Stimulated activated naive B cell treated with anti-CD40 and anti-IgM and Interleukin-4, amounts not matched to agents 10 μg/mL and 1 μg/mL and 100 μg/mL, for 72 hours (primary cell): ENCODE data around the gene PSTPIP2.
"Not testable (repeated sequence)": the region's sequence is repeated elsewhere in the genome, so short reads cannot be mapped to it uniquely, and the experiment has no call there.

Experiments
- ATAC-seq, 2 donors: fragments of 150-1000 bp; cut with Tn5 transposase; replicated peaks; 2 replicates each; pipeline ENCODE4 v1.10.0; 2021; ENCODE audit warnings: moderate library complexity in 1 of 2
- DNase-seq: peaks from one replicate; pipeline ENCODE4 v3.0.0; 2021
- H3K27ac Mint-ChIP-seq: one replicate; pipeline ENCODE4 v1.8.0; 2022; ENCODE audit warnings: mild to moderate bottlenecking, mixed read lengths
- H3K27me3 Mint-ChIP-seq, 2 donors: one replicate each; pipeline ENCODE4 v1.8.0; 2022; ENCODE audit warnings: mixed read lengths in 2 of 2
- H3K36me3 Mint-ChIP-seq, 2 donors: one replicate each; pipeline ENCODE4 v1.8.0; 2022; ENCODE audit warnings: mixed read lengths in 2 of 2, mild to moderate bottlenecking in 1 of 2
- H3K4me1 Mint-ChIP-seq, 2 donors: one replicate each; pipeline ENCODE4 v1.8.0; 2022; ENCODE audit warnings: mixed read lengths in 2 of 2, mild to moderate bottlenecking in 1 of 2
- H3K4me3 Mint-ChIP-seq, 2 donors: one replicate each; pipeline ENCODE4 v1.8.0; 2022; ENCODE audit warnings: mild to moderate bottlenecking in 2 of 2, mixed read lengths in 2 of 2, moderate library complexity in 1 of 2
- H3K9me3 Mint-ChIP-seq, 2 donors: one replicate each; pipeline ENCODE4 v1.8.0; 2022; ENCODE audit warnings: mixed read lengths in 2 of 2, mild to moderate bottlenecking in 1 of 2

Gene PSTPIP2

GRCh38 chr18:46055838-46056230, 16.2 kb downstream of the PSTPIP2 start:
- peaks cover 8 to 21% of the 10 kb centered on the region in 2 donors for H3K4me1 Mint-ChIP-seq
- H3K27ac Mint-ChIP-seq: no peak overlapping the region
- DNase-seq (no peak), ATAC-seq (no peak)
- H3K4me3 Mint-ChIP-seq: no peak overlapping the region
- H3K9me3 Mint-ChIP-seq: no peaks in the 10 kb centered on the region
- no peaks in the 10 kb centered on the region for H3K36me3 Mint-ChIP-seq
- no peaks in the 10 kb centered on the region for H3K27me3 Mint-ChIP-seq

GRCh38 chr18:46054956-46055837, 16.9 kb downstream of the PSTPIP2 start:
- ATAC-seq: peak in 1 of 2 donors; percentile 39
- no peak overlapping the region for H3K27ac Mint-ChIP-seq
- DNase-seq: no peak
- H3K4me1 Mint-ChIP-seq: peaks cover 8 to 21% of the 10 kb centered on the region in 2 donors
- no peak overlapping the region for H3K4me3 Mint-ChIP-seq
- no peaks in the 10 kb centered on the region for H3K9me3 Mint-ChIP-seq
- H3K36me3 Mint-ChIP-seq: no peaks in the 10 kb centered on the region
- H3K27me3 Mint-ChIP-seq: no peaks in the 10 kb centered on the region

GRCh38 chr18:46053368-46054095, 18.5 kb downstream of the PSTPIP2 start:
- no peak overlapping the region for H3K4me3 Mint-ChIP-seq
- no peaks in the 10 kb centered on the region for H3K9me3 Mint-ChIP-seq
- DNase-seq (no peak), ATAC-seq (no peak)
- H3K4me1 Mint-ChIP-seq: peaks cover 8 to 21% of the 10 kb centered on the region in 2 donors
- no peaks in the 10 kb centered on the region for H3K36me3 Mint-ChIP-seq
- no peak overlapping the region for H3K27ac Mint-ChIP-seq
- H3K27me3 Mint-ChIP-seq: no peaks in the 10 kb centered on the region

- Mint-ChIP-seq H3K27ac (no peak overlapping the region), H3K4me3 (no peak overlapping the region), H3K4me1 (peaks cover 8 to 21% of the 10 kb centered on the region in 2 donors), H3K36me3 (no peaks in the 10 kb centered on the region), H3K9me3 (no peaks in the 10 kb centered on the region), H3K27me3 (no peaks in the 10 kb centered on the region)
- DNase-seq: no peak
- no peak for ATAC-seq
Observed at GRCh38 chr18:46051731-46052461, 20.2 kb downstream of the PSTPIP2 start.

GRCh38 chr18:46050268-46050667, 21.8 kb downstream of the PSTPIP2 start:
- Mint-ChIP-seq H3K9me3 (peaks cover 0 to under 1% of the 10 kb centered on the region in 2 donors), H3K27me3 (no peaks in the 10 kb centered on the region)

GRCh38 chr18:46048641-46049040, 23.4 kb downstream of the PSTPIP2 start:
- H3K9me3 Mint-ChIP-seq: peaks cover 0 to 3% of the 10 kb centered on the region in 2 donors
- H3K4me3 Mint-ChIP-seq: no peak overlapping the region
- no peaks in the 10 kb centered on the region for H3K27me3 Mint-ChIP-seq
- ATAC-seq (no peak), DNase-seq (no peak)
- peaks cover 0 to 1% of the 10 kb centered on the region in 2 donors for H3K36me3 Mint-ChIP-seq
- H3K4me1 Mint-ChIP-seq: peaks cover 0 to 6% of the 10 kb centered on the region in 2 donors
- H3K27ac Mint-ChIP-seq: no peak overlapping the region

More at GRCh38 chr18:46050268-46050667, 21.8 kb downstream of the PSTPIP2 start:
- ATAC-seq: no peak
- no peak for DNase-seq
- Mint-ChIP-seq H3K4me3 (no peak overlapping the region), H3K36me3 (peaks cover 0 to under 1% of the 10 kb centered on the region in 2 donors), H3K27ac (no peak overlapping the region), H3K4me1 (peaks cover 0 to 9% of the 10 kb centered on the region in 2 donors)

GRCh38 chr18:46047369-46047768, 24.7 kb downstream of the PSTPIP2 start:
- H3K9me3 Mint-ChIP-seq, H3K36me3 Mint-ChIP-seq, H3K27ac Mint-ChIP-seq, H3K27me3 Mint-ChIP-seq, ATAC-seq, DNase-seq, H3K4me3 Mint-ChIP-seq: not testable (repeated sequence)
- H3K4me1 Mint-ChIP-seq: peaks cover 7 to 17% of the 10 kb centered on the region in 2 donors

GRCh38 chr18:46046688-46047087, 25.4 kb downstream of the PSTPIP2 start:
- Mint-ChIP-seq H3K4me1 (peaks cover 9 to 16% of the 10 kb centered on the region in 2 donors), H3K27ac (no peak overlapping the region), H3K27me3 (no peaks in the 10 kb centered on the region), H3K9me3 (peaks cover 0 to 3% of the 10 kb centered on the region in 2 donors), H3K4me3 (no peak overlapping the region), H3K36me3 (peaks cover 0 to 1% of the 10 kb centered on the region in 2 donors)
- DNase-seq (no peak), ATAC-seq (no peak)

GRCh38 chr18:46046126-46046525, 25.9 kb downstream of the PSTPIP2 start:
- Mint-ChIP-seq H3K27me3 (no peaks in the 10 kb centered on the region), H3K4me3 (no peak overlapping the region), H3K36me3 (peaks cover 0 to 1% of the 10 kb centered on the region in 2 donors), H3K9me3 (peaks cover 0 to 3% of the 10 kb centered on the region in 2 donors), H3K4me1 (peaks cover 9 to 13% of the 10 kb centered on the region in 2 donors), H3K27ac (no peak overlapping the region)
- no peak for ATAC-seq
- no peak for DNase-seq

- ATAC-seq (peak; percentile 51 to 59), DNase-seq (no peak)
- peaks cover 0 to 3% of the 10 kb centered on the region in 2 donors for H3K9me3 Mint-ChIP-seq
- peaks cover 13 to 20% of the 10 kb centered on the region in 2 donors for H3K4me1 Mint-ChIP-seq
- no peak overlapping the region for H3K27ac Mint-ChIP-seq
- peaks cover 9 to 13% of the 10 kb centered on the region in 2 donors for H3K36me3 Mint-ChIP-seq
- no peaks in the 10 kb centered on the region for H3K27me3 Mint-ChIP-seq
- H3K4me3 Mint-ChIP-seq: no peak overlapping the region
Observed at GRCh38 chr18:46042571-46043123, 29.4 kb downstream of the PSTPIP2 start.

- peaks cover 13% of the 10 kb centered on the region in 2 donors for H3K36me3 Mint-ChIP-seq
- H3K4me3 Mint-ChIP-seq: no peak overlapping the region
- H3K27me3 Mint-ChIP-seq: no peaks in the 10 kb centered on the region
- no peak for DNase-seq
- ATAC-seq: peak; percentile 25 to 33
- H3K9me3 Mint-ChIP-seq: peaks cover 0 to 3% of the 10 kb centered on the region in 2 donors
- H3K4me1 Mint-ChIP-seq: peaks cover 13 to 20% of the 10 kb centered on the region in 2 donors
- H3K27ac Mint-ChIP-seq: peak overlapping the region; percentile 10
Observed at GRCh38 chr18:46040747-46041104, 31.3 kb downstream of the PSTPIP2 start.

- Mint-ChIP-seq H3K36me3 (peaks cover 12 to 16% of the 10 kb centered on the region in 2 donors), H3K4me3 (no peak overlapping the region), H3K27ac (peak overlapping the region; percentile 10), H3K9me3 (peaks cover 0 to 2% of the 10 kb centered on the region in 2 donors), H3K4me1 (peaks cover 13 to 20% of the 10 kb centered on the region in 2 donors), H3K27me3 (no peaks in the 10 kb centered on the region)
- no peak for DNase-seq
- ATAC-seq: no peak
Observed at GRCh38 chr18:46040033-46040746, 31.9 kb downstream of the PSTPIP2 start.

- H3K27ac Mint-ChIP-seq: no peak overlapping the region
- ATAC-seq (no peak), DNase-seq (no peak)
- H3K4me3 Mint-ChIP-seq: no peak overlapping the region
- peaks cover 15 to 26% of the 10 kb centered on the region in 2 donors for H3K36me3 Mint-ChIP-seq
- H3K4me1 Mint-ChIP-seq: peaks cover 8 to 12% of the 10 kb centered on the region in 2 donors
- peaks cover 0 to 6% of the 10 kb centered on the region in 2 donors for H3K27me3 Mint-ChIP-seq
- no peaks in the 10 kb centered on the region for H3K9me3 Mint-ChIP-seq
Observed at GRCh38 chr18:46037512-46038305, 34.4 kb downstream of the PSTPIP2 start.
